AG04450 (cell line): ENCODE data around the gene MTUS2. TPM values are rescaled to one million over a fixed set of nuclear protein-coding genes. Genes with fewer than 3 reads are reported as not detected.

Experiments
- CTCF ChIA-PET: fragments of 300-600, 350-600 bp; formaldehyde crosslinking; extraction: SDS; loops from one replicate; lab custom pipeline; 2022; ENCODE audit warnings: antibody characterized with exemption, inconsistent platforms; lab: Charles Lee
- POLR2A ChIA-PET: fragments of 350-600 bp; formaldehyde crosslinking; extraction: SDS; loops from one replicate; lab custom pipeline; 2021; ENCODE audit warnings: antibody characterized with exemption, inconsistent platforms; lab: Yijun Ruan, JAX
- DNase-seq: peaks from one replicate; pipeline ENCODE4 v3.0.0-alpha.2; 2011; ENCODE audit warnings: low read depth, low spot score
- H3K27ac ChIP-seq: one replicate; pipeline ENCODE4 v1.5.1; 2012; ENCODE audit warnings: low read depth, low read length, control low read depth
- H3K27me3 ChIP-seq: one replicate; pipeline ENCODE4 v1.6.0; 2012; ENCODE audit warnings: low read length; ENCODE audit not compliant: control insufficient read depth, insufficient read depth
- H3K4me3 ChIP-seq: 2 replicates; pipeline ENCODE4 v1.5.1; 2011; ENCODE audit warnings: mild to moderate bottlenecking, low read depth, low read length, control low read depth
- H3K9me3 ChIP-seq: 2 replicates; pipeline ENCODE4 v1.5.1; 2012; ENCODE audit warnings: low read length; ENCODE audit not compliant: control insufficient read depth, insufficient read depth
- polyA plus RNA-seq: library from polyadenylated mRNA; depleted of rRNA; stranded (reverse); fragments of >200 nt; gene quantifications from 2 replicates; pipeline ENCODE4 v1.2.3, GENCODE V29; 2011
- TF ChIP-seq, protein P1 (sequence below): IDR thresholded peaks from 2 replicates; pipeline ENCODE4 v1.5.1; 2011; ENCODE audit warnings: low read depth, low read length, control low read depth, inconsistent platforms

The MTUS2 gene
- polyA plus RNA-seq, 1 experiment: 0.02 TPM

GRCh38 chr13:29502391-29503008 lies 682.4 kb downstream of the MTUS2 start:
- H3K4me3 ChIP-seq: no peak overlapping the region
- peaks cover 25% of the 10 kb centered on the region for H3K27me3 ChIP-seq
- CTCF ChIA-PET: interaction anchor here (0.6 to 1.5 kb wide), 2 partner anchors 610 to 613 kb away, joined by 5 read pairs; no protein-coding TSS in a partner anchor
- POLR2A ChIA-PET: no interaction called here
- DNase-seq: no peak
- no peak overlapping the region for H3K27ac ChIP-seq
- no peaks in the 10 kb centered on the region; the same call in 1 of the 2 replicates for H3K9me3 ChIP-seq
- TF ChIP-seq, protein P1, sequence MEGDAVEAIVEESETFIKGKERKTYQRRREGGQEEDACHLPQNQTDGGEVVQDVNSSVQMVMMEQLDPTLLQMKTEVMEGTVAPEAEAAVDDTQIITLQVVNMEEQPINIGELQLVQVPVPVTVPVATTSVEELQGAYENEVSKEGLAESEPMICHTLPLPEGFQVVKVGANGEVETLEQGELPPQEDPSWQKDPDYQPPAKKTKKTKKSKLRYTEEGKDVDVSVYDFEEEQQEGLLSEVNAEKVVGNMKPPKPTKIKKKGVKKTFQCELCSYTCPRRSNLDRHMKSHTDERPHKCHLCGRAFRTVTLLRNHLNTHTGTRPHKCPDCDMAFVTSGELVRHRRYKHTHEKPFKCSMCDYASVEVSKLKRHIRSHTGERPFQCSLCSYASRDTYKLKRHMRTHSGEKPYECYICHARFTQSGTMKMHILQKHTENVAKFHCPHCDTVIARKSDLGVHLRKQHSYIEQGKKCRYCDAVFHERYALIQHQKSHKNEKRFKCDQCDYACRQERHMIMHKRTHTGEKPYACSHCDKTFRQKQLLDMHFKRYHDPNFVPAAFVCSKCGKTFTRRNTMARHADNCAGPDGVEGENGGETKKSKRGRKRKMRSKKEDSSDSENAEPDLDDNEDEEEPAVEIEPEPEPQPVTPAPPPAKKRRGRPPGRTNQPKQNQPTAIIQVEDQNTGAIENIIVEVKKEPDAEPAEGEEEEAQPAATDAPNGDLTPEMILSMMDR: no peak

DNA sequence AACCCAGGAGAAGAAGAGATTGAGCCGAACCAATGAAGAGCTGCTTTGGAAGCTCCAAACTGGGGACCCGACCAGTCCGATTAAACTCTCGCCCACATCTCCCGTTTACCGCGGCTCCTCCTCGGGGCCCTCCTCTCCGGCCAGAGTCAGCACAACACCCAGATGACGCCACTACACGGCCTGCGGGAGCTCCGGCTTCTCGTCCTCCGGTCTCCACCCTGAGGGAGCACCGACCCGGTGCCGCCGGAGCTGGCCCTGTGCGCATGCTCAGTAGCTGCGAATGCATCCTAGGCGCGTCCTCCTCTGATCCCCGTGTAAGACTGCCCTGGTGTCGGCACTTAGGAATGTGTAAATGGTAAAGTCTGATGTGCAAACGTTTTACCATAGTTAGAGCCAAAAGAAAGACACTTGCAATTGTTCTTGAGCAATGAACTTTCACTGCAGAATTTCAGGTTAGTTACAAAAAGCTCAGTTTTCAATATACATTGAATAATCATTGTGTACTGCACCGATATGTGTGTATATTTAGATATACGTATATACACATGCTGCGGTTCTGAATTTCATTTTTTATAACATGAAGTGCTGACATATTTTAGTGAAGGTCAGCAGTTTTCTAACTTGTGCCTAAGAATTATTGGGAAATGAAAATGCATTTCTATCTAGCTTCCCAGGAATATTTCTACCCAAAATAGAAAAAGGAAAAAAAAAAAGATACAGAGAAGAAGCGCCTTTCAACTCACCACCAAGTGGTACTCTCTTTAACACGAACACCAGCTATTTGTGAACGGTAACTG lies 683.1 kb downstream of the MTUS2 start:
- Histone ChIP-seq H3K27me3 (peaks cover 21% of the 10 kb centered on the region), H3K4me3 (peak overlapping the region; percentile 22; the same call in 1 of the 2 replicates), H3K27ac (no peak overlapping the region), H3K9me3 (no peaks in the 10 kb centered on the region; the same call in 1 of the 2 replicates)
- ChIA-PET POLR2A (no interaction called here), CTCF (interaction anchor here (0.6 to 1.5 kb wide), 5 partner anchors 31 to 612 kb away, joined by 3 to 5 read pairs (median 4); no protein-coding TSS in a partner anchor)
- no peak for DNase-seq
- TF ChIP-seq, protein P1: no peak

GRCh38 chr13:29504691-29505090 lies 684.6 kb downstream of the MTUS2 start:
- no peak overlapping the region for H3K4me3 ChIP-seq
- no peak for DNase-seq
- ChIA-PET CTCF (no interaction called here), POLR2A (no interaction called here)
- H3K27ac ChIP-seq: no peak overlapping the region
- TF ChIP-seq, protein P1: no peak
- H3K9me3 ChIP-seq: no peaks in the 10 kb centered on the region; the same call in 1 of the 2 replicates
- H3K27me3 ChIP-seq: peaks cover 12% of the 10 kb centered on the region

- TF ChIP-seq, protein P1: no peak
- ChIA-PET POLR2A (no interaction called here), CTCF (no interaction called here)
- no peak overlapping the region for H3K4me3 ChIP-seq
- no peak for DNase-seq
- peaks cover 12% of the 10 kb centered on the region for H3K27me3 ChIP-seq
- H3K9me3 ChIP-seq: no peaks in the 10 kb centered on the region; the same call in 1 of the 2 replicates
- no peak overlapping the region for H3K27ac ChIP-seq
These were observed 685.4 kb downstream of the MTUS2 start for GRCh38 chr13:29505511-29505910.

DNA sequence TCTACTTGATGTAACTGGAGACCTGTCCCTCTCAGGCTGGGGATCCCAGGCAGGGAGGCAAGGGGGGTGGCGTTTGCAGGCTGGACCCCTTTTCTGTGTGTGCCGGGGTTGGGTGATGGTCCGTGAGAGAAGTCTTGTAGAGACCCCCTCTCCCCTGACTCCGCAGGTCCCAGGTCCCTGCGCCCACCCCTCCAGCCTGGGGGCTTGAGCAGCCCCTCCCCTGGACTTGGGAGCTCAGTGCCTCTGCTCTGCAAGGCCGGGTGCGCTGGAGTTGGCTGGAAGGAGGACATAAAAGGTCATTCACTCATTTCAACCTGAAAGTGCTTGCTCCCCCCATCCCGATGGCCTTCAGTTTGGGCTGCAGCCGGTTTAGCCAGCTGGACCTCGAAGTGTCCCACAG lies 685.8 kb downstream of the MTUS2 start:
- no peak overlapping the region for H3K27ac ChIP-seq
- no peaks in the 10 kb centered on the region; the same call in 1 of the 2 replicates for H3K9me3 ChIP-seq
- POLR2A ChIA-PET: no interaction called here
- TF ChIP-seq, protein P1: no peak
- DNase-seq: no peak
- H3K27me3 ChIP-seq: peaks cover 9% of the 10 kb centered on the region
- CTCF ChIA-PET: no interaction called here
- H3K4me3 ChIP-seq: no peak overlapping the region
